HG03196 (cell line): ENCODE data around the gene XRCC1.

Experiments used
- ATAC-seq: cut with Tn5 transposase; IDR thresholded peaks from one replicate; pipeline ENCODE4 v1.9.1; 2021; ENCODE audit not compliant: unreplicated experiment

The XRCC1 gene

GRCh38 chr19:43546581-43546980, 28.7 kb downstream of the XRCC1 start:
- ATAC-seq: no peak

GRCh38 chr19:43545981-43546380, 29.3 kb downstream of the XRCC1 start:
- no peak for ATAC-seq

GRCh38 chr19:43545276-43545675, 30.1 kb downstream of the XRCC1 start:
- no peak for ATAC-seq

DNA sequence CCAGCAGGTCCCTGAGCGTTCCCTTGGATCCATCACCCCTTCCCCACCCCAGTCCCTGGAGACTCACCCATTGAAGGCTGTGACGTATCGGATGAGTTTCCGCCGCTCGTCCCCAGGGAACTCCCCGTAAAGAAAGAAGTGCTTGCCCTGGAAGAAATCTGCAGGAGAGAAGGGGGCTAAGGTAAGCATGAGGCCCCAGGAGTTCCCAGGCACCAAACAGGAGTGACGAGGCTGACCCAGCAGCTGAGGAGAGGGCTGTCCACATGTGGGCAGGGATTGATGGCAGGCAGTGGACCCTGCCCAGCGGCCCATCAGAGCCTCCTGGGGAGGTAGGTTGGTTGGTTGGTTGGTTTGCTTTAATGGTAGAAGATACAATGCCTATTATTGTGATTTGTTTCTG, 31.2 kb downstream of the XRCC1 start:
- no peak for ATAC-seq

GRCh38 chr19:43541920-43542650, 33.2 kb downstream of the XRCC1 start:
- ATAC-seq: no peak

- ATAC-seq: no peak
Measured at GRCh38 chr19:43540381-43540780, 34.9 kb downstream of the XRCC1 start.

- ATAC-seq: no peak
Measured at GRCh38 chr19:43538922-43539321, 36.4 kb downstream of the XRCC1 start.

DNA sequence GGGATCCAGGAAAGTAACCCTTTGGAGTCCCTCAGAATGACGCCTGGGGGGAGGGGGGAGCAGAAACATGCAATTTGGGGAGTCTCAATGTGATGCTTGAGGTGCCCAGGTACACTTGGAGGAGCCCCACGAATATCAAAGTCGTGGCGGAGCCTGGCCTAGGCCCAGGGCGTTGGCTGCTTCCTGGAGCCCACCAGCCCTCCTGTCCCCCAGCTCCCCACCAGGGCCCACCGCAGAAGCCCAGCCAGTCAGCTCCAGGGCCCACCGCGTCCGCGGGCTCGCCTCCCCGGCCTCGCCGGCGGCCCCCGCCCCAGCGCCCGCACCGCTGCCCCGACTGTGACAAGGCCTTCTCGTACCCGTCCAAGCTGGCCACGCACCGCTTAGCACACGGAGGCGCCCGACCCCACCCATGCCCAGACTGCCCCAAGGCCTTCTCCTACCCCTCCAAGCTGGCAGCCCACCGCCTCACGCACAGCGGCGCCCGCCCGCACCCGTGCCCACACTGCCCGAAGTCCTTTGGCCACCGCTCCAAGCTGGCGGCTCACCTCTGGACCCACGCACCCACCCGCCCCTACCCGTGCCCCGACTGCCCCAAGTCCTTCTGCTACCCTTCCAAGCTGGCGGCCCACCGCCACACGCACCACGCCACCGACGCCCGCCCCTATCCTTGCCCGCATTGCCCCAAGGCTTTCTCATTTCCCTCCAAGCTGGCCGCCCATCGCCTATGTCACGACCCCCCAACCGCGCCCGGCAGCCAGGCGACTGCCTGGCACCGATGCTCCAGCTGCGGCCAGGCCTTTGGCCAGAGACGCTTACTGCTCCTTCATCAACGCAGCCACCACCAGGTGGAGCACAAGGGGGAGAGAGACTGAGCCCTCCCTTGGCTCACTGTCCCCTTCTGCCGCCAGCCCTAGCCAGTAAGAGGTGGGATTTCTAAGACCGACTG, 40.2 kb downstream of the XRCC1 start:
- no peak for ATAC-seq

GRCh38 chr19:43534305-43534815, 41.0 kb downstream of the XRCC1 start:
- no peak for ATAC-seq

DNA sequence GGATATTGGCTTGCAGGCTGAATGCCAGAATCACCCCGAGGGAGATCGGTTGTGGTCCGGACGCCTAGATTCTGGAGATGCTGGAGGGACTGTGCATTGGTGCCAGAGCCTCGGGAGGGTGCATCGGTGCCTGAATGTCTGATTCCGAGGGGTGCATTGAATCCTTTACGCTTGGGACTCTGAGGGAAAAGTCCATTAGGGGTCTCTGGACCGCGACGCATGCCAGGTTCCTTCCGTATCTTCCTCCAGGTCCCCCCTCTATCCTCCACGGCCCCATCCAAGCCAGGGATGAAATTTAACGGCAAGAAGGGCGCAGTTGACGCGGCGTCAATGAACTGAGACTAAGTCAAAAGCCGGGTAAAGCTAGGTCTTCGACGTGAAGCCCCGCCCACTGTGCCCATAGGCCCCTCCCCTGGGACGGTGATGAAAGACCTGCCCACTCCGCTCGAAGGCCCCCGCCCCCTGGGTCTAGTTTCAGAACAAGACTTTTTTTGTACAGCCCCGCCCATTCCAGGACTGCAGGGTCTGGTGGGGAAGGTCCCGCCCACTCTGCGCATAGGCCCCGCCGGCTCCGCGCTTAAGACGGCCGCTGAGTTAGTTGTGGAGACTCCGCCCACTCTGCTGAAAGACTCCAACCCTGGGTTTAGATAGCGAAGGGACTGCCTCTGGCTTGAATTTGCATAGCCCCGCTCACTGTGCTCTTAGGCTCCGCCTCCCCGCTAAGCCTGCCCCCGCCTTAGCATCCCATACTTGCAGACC, 41.6 kb downstream of the XRCC1 start:
- ATAC-seq: peak; percentile 52

- peak; percentile 51 for ATAC-seq
Measured at GRCh38 chr19:43532962-43533545, 42.3 kb downstream of the XRCC1 start, which contains the start of gene ZNF575. ZNF575 (plus strand) TSS chr19:43533188; CDS start chr19:43534423, 1,235 bp downstream.

GRCh38 chr19:43532571-43532961, 42.8 kb downstream of the XRCC1 start:
- no peak for ATAC-seq

DNA sequence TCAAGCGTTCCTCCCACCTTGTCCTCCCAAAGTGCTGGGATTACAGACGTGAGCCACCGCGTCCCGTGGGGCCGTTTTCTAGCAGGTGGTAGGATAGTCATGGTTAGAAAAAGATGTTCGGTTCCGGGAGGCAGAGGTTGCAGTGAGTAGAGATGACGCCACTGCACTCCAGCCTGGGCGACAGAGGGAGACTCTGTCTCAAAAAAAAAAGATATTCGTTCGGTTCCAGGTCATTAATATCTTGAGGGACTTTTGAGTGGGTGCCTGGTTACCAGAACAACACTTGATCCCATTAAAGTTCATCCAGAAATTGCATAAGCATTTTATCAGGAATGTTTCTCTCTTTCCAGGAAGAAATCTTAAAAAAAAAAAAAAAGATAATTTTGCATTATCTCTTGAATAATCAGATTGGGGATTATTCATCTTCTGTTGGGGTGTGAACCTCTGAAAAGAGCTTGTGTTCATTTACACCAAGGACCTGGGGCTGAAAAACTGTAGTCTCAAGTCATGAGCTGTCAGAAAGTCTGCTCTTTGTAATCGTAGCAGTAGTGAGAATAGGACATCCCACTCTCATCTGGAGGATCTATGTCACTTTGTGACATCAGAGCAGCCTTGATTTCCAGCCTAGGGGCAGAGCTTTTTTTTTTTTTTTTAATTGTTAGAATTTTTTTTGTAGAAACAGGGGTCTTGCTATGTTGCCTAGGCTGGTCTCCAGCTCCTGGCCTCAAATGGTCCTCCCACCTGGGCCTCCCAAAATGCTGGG, 47.3 kb downstream of the XRCC1 start:
- ATAC-seq: no peak

GRCh38 chr19:43526884-43527859, 48.2 kb downstream of the XRCC1 start, which contains the start of gene ETHE1:
ETHE1 (minus strand) TSS chr19:43527201; CDS start chr19:43527177, 24 bp downstream.
- peak; percentile 66 for ATAC-seq

GRCh38 chr19:43525836-43526771, 49.2 kb downstream of the XRCC1 start:
- no peak for ATAC-seq

- no peak for ATAC-seq
Measured at GRCh38 chr19:43524922-43525835, 50.1 kb downstream of the XRCC1 start.
